ENCODE measurements around the gene METTL8. TPM values are rescaled to one million over a fixed set of nuclear protein-coding genes. Genes with fewer than 3 reads are reported as not detected.

The METTL8 gene, protein sequence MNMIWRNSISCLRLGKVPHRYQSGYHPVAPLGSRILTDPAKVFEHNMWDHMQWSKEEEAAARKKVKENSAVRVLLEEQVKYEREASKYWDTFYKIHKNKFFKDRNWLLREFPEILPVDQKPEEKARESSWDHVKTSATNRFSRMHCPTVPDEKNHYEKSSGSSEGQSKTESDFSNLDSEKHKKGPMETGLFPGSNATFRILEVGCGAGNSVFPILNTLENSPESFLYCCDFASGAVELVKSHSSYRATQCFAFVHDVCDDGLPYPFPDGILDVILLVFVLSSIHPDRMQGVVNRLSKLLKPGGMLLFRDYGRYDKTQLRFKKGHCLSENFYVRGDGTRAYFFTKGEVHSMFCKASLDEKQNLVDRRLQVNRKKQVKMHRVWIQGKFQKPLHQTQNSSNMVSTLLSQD
- 26.6 and 26.7 TPM in 2 replicates for total RNA-seq

- Histone ChIP-seq H3K27me3 (ENCODE audit: control insufficient read depth, insufficient read depth, low read length) (no peaks in the 10 kb centered on the region), H3K36me3 (ENCODE audit: control insufficient read depth, insufficient read depth, low read length) (no peaks in the 10 kb centered on the region), H3K4me3 (ENCODE audit: low read depth, low read length) (peak within 1 kb of the TSS; percentile 76)
- TF ChIP-seq CTCF (IDR thresholded peaks at IDR 0.05; ENCODE audit: insufficient read depth, low read length, poor library complexity, severe bottlenecking) = no peak
- no peak for DNase-seq (ENCODE audit: low read depth)
These were observed at the start of gene METTL8 for GRCh38 chr2:171433763-171434012. Gene METTL8 (minus strand): TSS chr2:171433990. CDS start chr2:171392185, 41,805 bp downstream.

DNA sequence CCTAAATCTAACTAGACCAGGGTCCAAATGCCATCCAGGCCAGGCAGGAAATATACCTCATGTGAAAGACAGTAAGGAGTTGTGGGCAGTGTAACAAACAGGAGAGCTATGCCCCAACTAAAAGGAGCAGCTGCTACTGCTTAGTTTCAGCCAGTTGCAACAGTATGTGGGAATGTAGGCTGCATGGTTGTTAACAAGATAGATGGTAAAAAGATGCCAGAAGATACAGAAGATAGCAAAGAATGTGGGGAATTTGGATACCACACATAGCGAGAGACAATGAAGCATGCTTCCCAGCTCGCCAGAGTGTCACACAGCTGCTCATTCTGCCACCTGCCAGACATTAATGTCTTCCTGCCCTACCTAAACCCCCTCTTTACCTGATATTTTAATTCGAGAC lies 49.1 kb upstream of the METTL8 start:
- no peaks in the 10 kb centered on the region for H3K36me3 ChIP-seq (ENCODE audit: control insufficient read depth, insufficient read depth, low read length)
- no peak overlapping the region for H3K4me3 ChIP-seq (ENCODE audit: low read depth, low read length)
- no peak for TF ChIP-seq CTCF (IDR thresholded peaks at IDR 0.05; ENCODE audit: insufficient read depth, low read length, poor library complexity, severe bottlenecking)
- no peak for DNase-seq (ENCODE audit: low read depth)
- H3K27me3 ChIP-seq (ENCODE audit: control insufficient read depth, insufficient read depth, low read length) = no peaks in the 10 kb centered on the region

GRCh38 chr2:171482308-171482707 lies 48.5 kb upstream of the METTL8 start:
- DNase-seq (ENCODE audit: low read depth) = no peak
- H3K4me3 ChIP-seq (ENCODE audit: low read depth, low read length) = no peak overlapping the region
- TF ChIP-seq CTCF (IDR thresholded peaks at IDR 0.05; ENCODE audit: insufficient read depth, low read length, poor library complexity, severe bottlenecking) = no peak
- no peaks in the 10 kb centered on the region for H3K27me3 ChIP-seq (ENCODE audit: control insufficient read depth, insufficient read depth, low read length)
- H3K36me3 ChIP-seq (ENCODE audit: control insufficient read depth, insufficient read depth, low read length) = no peaks in the 10 kb centered on the region

DNA sequence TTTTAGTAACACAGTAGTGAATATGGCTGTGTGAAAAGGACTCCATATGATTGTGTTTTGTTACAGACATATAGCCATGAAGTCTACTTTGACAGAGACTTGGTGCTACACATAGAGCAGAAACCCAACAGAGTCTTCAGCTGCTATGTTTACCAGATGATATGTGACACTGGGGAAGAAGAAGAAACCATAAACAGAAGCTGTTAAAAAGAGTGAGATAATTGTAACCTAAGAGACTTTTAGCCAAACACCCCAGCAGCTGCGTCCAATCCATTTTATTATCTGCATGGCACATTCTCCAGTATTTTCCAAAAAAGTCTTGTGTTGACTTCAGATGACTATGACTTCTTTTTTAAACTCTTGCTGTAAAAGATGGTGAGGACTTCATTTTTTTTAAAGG lies 47.1 kb upstream of the METTL8 start:
- no peaks in the 10 kb centered on the region for H3K36me3 ChIP-seq (ENCODE audit: control insufficient read depth, insufficient read depth, low read length)

DNA sequence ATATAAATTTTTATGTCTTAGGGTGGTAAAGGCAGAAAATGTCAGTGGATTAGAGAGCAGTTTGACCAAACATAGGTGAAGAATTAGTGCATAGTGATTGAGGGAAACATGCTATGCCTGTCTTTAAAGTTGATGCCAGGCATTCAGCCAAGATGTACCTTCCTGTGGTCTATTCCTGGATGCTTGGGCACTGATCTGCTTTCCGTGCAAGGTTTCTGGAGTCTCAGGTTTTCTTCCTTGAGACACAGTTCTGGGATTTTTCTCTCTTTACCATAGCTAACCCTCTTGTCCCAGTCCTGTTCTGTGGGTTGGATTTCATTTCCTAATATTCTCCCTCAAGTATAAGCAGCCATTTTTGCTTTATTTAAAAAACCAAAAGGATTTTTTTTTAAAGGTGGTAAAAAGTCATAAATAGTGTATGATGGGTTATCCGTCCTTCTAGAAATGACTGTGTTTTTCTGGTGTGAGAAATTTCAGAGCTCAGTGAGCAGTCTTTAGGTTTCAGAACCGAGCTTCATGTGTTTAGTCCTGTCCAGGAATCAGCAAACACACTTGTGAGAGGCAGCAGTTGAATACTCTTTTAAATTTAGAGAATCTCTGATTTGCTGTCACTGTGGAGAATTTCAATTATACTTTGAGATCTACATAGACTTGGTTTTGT lies 45.5 kb upstream of the METTL8 start:
- H3K27me3 ChIP-seq (ENCODE audit: control insufficient read depth, insufficient read depth, low read length) = no peaks in the 10 kb centered on the region
- H3K36me3 ChIP-seq (ENCODE audit: control insufficient read depth, insufficient read depth, low read length) = no peaks in the 10 kb centered on the region
- TF ChIP-seq CTCF (IDR thresholded peaks at IDR 0.05; ENCODE audit: insufficient read depth, low read length, poor library complexity, severe bottlenecking) = no peak
- no peak for DNase-seq (ENCODE audit: low read depth)
- no peak overlapping the region for H3K4me3 ChIP-seq (ENCODE audit: low read depth, low read length)

More for the DNA sequence above, 47.1 kb upstream of the METTL8 start:
- Histone ChIP-seq H3K4me3 (ENCODE audit: low read depth, low read length) (no peak overlapping the region), H3K27me3 (ENCODE audit: control insufficient read depth, insufficient read depth, low read length) (no peaks in the 10 kb centered on the region)
- no peak for TF ChIP-seq CTCF (IDR thresholded peaks at IDR 0.05; ENCODE audit: insufficient read depth, low read length, poor library complexity, severe bottlenecking)
- no peak for DNase-seq (ENCODE audit: low read depth)

All from kidney epithelial cell (primary cell).